ENCODE measurements around the gene MAPK8IP3.

MAPK8IP3 gene

GRCh38 chr16:1705688-1706385 is at the start of gene MAPK8IP3:
TSS of gene MAPK8IP3 (plus strand) at chr16:1706195. CDS start at chr16:1706340, 145 bp downstream.
- DNase-seq (ENCODE audit: low read depth) = peak; percentile 93

- DNase-seq (ENCODE audit: low read depth) = no peak
Measured at GRCh38 chr16:1656808-1657617, 49.0 kb upstream of the MAPK8IP3 start.

- DNase-seq (ENCODE audit: low read depth) = no peak
Measured at GRCh38 chr16:1657841-1658240, 48.2 kb upstream of the MAPK8IP3 start.

GRCh38 chr16:1659031-1659430 is 47.0 kb upstream of the MAPK8IP3 start:
- no peak for DNase-seq (ENCODE audit: low read depth)

GRCh38 chr16:1661826-1662225 is 44.2 kb upstream of the MAPK8IP3 start:
- no peak for DNase-seq (ENCODE audit: low read depth)

- no peak for DNase-seq (ENCODE audit: low read depth)
Measured at GRCh38 chr16:1662543-1662942, 43.5 kb upstream of the MAPK8IP3 start.

- DNase-seq (ENCODE audit: low read depth) = no peak
Measured at GRCh38 chr16:1665829-1666228, 40.2 kb upstream of the MAPK8IP3 start.

GRCh38 chr16:1666316-1666715 is 39.7 kb upstream of the MAPK8IP3 start:
- DNase-seq (ENCODE audit: low read depth) = no peak

GRCh38 chr16:1667271-1667670 is 38.7 kb upstream of the MAPK8IP3 start:
- no peak for DNase-seq (ENCODE audit: low read depth)

GRCh38 chr16:1667916-1668315 is 38.1 kb upstream of the MAPK8IP3 start:
- no peak for DNase-seq (ENCODE audit: low read depth)

GRCh38 chr16:1668612-1669319 is 37.2 kb upstream of the MAPK8IP3 start:
- no peak for DNase-seq (ENCODE audit: low read depth)

GRCh38 chr16:1669698-1670097 is 36.3 kb upstream of the MAPK8IP3 start:
- no peak for DNase-seq (ENCODE audit: low read depth)

- DNase-seq (ENCODE audit: low read depth) = no peak
Measured at GRCh38 chr16:1670371-1670770, 35.6 kb upstream of the MAPK8IP3 start.

- no peak for DNase-seq (ENCODE audit: low read depth)
Measured at GRCh38 chr16:1670866-1671265, 35.1 kb upstream of the MAPK8IP3 start.

- no peak for DNase-seq (ENCODE audit: low read depth)
Measured at GRCh38 chr16:1673424-1674151, 32.4 kb upstream of the MAPK8IP3 start.

GRCh38 chr16:1674306-1674705 is 31.7 kb upstream of the MAPK8IP3 start:
- DNase-seq (ENCODE audit: low read depth) = no peak

- DNase-seq (ENCODE audit: low read depth) = no peak
Measured at GRCh38 chr16:1674751-1675664, 31.0 kb upstream of the MAPK8IP3 start.

- no peak for DNase-seq (ENCODE audit: low read depth)
Measured at GRCh38 chr16:1676661-1677060, 29.3 kb upstream of the MAPK8IP3 start.

- no peak for DNase-seq (ENCODE audit: low read depth)
Measured at GRCh38 chr16:1677339-1677738, 28.7 kb upstream of the MAPK8IP3 start.

- peak; percentile 94 for DNase-seq (ENCODE audit: low read depth)
Measured at GRCh38 chr16:1677942-1678499, 28.0 kb upstream of the MAPK8IP3 start, which contains the start of gene JPT2. TSS of gene JPT2 (plus strand) at chr16:1678279. CDS start at chr16:1678313, 34 bp downstream.

All from activated T-helper 9 cell treated with anti-CD3 and anti-CD28 coated beads, Interleukin-2, amount 50 U/mL, for 16 hours (primary cell).